Neuronal stem cell (in vitro differentiated cells): ENCODE data around the gene DOCK3.
"Not testable (repeated sequence)": the region's sequence is repeated elsewhere in the genome, so short reads cannot be mapped to it uniquely, and the experiment has no call there.

Experiments used
- DNase-seq: peaks from one replicate; pipeline ENCODE4 v3.0.0-alpha.2; 2013; ENCODE audit warnings: low spot score
- H2AFZ ChIP-seq: one replicate; pipeline ENCODE4 v1.6.1; 2013; ENCODE audit warnings: mild to moderate bottlenecking, low read length, inconsistent platforms
- H2AK5ac ChIP-seq: 2 replicates; pipeline ENCODE4 v1.6.1; 2013; ENCODE audit warnings: low read depth, mild to moderate bottlenecking, inconsistent platforms, low read length, moderate library complexity, mixed read lengths
- H2BK120ac ChIP-seq: 2 replicates; pipeline ENCODE4 v1.6.1; 2013; ENCODE audit warnings: low read depth, mild to moderate bottlenecking, inconsistent platforms, low read length, moderate library complexity, mixed read lengths
- H2BK12ac ChIP-seq: one replicate; pipeline ENCODE4 v1.6.1; 2013; ENCODE audit warnings: low read length, inconsistent platforms
- H2BK15ac ChIP-seq: 2 replicates; pipeline ENCODE4 v1.6.1; 2013; ENCODE audit warnings: mild to moderate bottlenecking, low read length, inconsistent platforms, mixed read lengths
- H2BK5ac ChIP-seq: one replicate; pipeline ENCODE4 v1.6.1; 2013; ENCODE audit warnings: inconsistent platforms, mild to moderate bottlenecking, low read length, moderate library complexity
- H3K14ac ChIP-seq: one replicate; pipeline ENCODE4 v1.6.1; 2013; ENCODE audit warnings: low read length, inconsistent platforms
- H3K18ac ChIP-seq: 2 replicates; pipeline ENCODE4 v1.6.1; 2013; ENCODE audit warnings: low read length, inconsistent platforms
- H3K23ac ChIP-seq: 2 replicates; pipeline ENCODE4 v1.6.1; 2013; ENCODE audit warnings: low read depth, mild to moderate bottlenecking, mixed read lengths, low read length, inconsistent platforms; ENCODE audit not compliant: poor library complexity
- H3K27ac ChIP-seq: replicated peaks from 3 replicates; pipeline ENCODE4 v1.5.1; 2013; ENCODE audit warnings: low read length, inconsistent platforms
- H3K27me3 ChIP-seq, 3 experiments: 2 replicates each; pipeline ENCODE4 v1.6.1; 2013; ENCODE audit warnings: low read length in 3 of 3, mild to moderate bottlenecking in 2 of 3, inconsistent platforms in 1 of 3, low read depth in 1 of 3, mixed read lengths in 1 of 3, moderate library complexity in 1 of 3; ENCODE audit not compliant: control insufficient read depth in 3 of 3, insufficient read depth in 3 of 3
- H3K36me3 ChIP-seq, 2 donors: replicated peaks in 1 of 2; 2 replicates each; pipeline ENCODE4 v1.6.1; 2013; ENCODE audit warnings: low read length in 2 of 2; ENCODE audit not compliant: control insufficient read depth in 2 of 2, insufficient read depth in 2 of 2
- H3K4ac ChIP-seq: 2 replicates; pipeline ENCODE4 v1.6.1; 2013; ENCODE audit warnings: inconsistent platforms, mild to moderate bottlenecking, low read length, moderate library complexity
- H3K4me1 ChIP-seq, 2 donors: 1 replicate in 1 of 2; 2 replicates in 1 of 2; pipeline ENCODE4 v1.6.1; 2013; ENCODE audit warnings: low read length in 2 of 2, low read depth in 1 of 2; ENCODE audit not compliant: control insufficient read depth in 2 of 2, insufficient read depth in 1 of 2
- H3K4me2 ChIP-seq: one replicate; pipeline ENCODE4 v1.6.1; 2013; ENCODE audit warnings: mild to moderate bottlenecking, low read length, inconsistent platforms; ENCODE audit not compliant: insufficient read depth, poor library complexity, severe bottlenecking
- H3K4me3 ChIP-seq, 2 donors: 2 replicates each; pipeline ENCODE4 v1.5.1; 2013; ENCODE audit warnings: low read length in 2 of 2, mild to moderate bottlenecking in 2 of 2, inconsistent platforms in 1 of 2, moderate library complexity in 1 of 2
- H3K79me1 ChIP-seq: one replicate; pipeline ENCODE4 v1.6.1; 2013; ENCODE audit warnings: low read depth, mild to moderate bottlenecking, inconsistent platforms, low read length, moderate library complexity
- H3K9ac ChIP-seq: one replicate; pipeline ENCODE4 v1.6.1; 2013; ENCODE audit warnings: mild to moderate bottlenecking, low read depth, low read length, inconsistent platforms; ENCODE audit not compliant: poor library complexity
- H3K9me3 ChIP-seq, 2 donors: replicated peaks in 1 of 2; 2 replicates each; pipeline versions ENCODE3 to v1.6.1; 2013; ENCODE audit warnings: low read length in 2 of 2, mild to moderate bottlenecking in 2 of 2, inconsistent platforms in 1 of 2, low read depth in 1 of 2, mixed read lengths in 1 of 2, moderate library complexity in 1 of 2; ENCODE audit not compliant: control insufficient read depth in 2 of 2, insufficient read depth in 1 of 2
- H4K8ac ChIP-seq: one replicate; pipeline ENCODE4 v1.6.1; 2013; ENCODE audit warnings: low read depth, mild to moderate bottlenecking, inconsistent platforms, low read length, moderate library complexity
- H4K91ac ChIP-seq: one replicate; pipeline ENCODE4 v1.6.1; 2013; ENCODE audit warnings: low read length, low read depth, mild to moderate bottlenecking, inconsistent platforms; ENCODE audit not compliant: poor library complexity
- WGBS, 2 donors: extraction: QIAGEN DNeasy Blood & Tissue Kit; methylation state at CpG; one replicate each; pipeline ENCODE4 v1.1.7; 2013; ENCODE audit warnings: missing lambda C conversion rate in 2 of 2, mixed read lengths in 1 of 2; ENCODE audit not compliant: insufficient read length in 2 of 2, insufficient replicate concordance in 1 of 2; ENCODE audit errors: extremely low coverage in 2 of 2; 5-methylcytosine and 5-hydroxymethylcytosine counted together

Gene DOCK3

GRCh38 chr3:51387281-51387680 is 712.6 kb downstream of the DOCK3 start:
- not testable (repeated sequence) for H2BK15ac ChIP-seq, H3K4me3 ChIP-seq, H3K23ac ChIP-seq, H2AK5ac ChIP-seq, H2BK12ac ChIP-seq, H3K14ac ChIP-seq, H3K9ac ChIP-seq, H3K27me3 ChIP-seq, H3K18ac ChIP-seq, H2BK120ac ChIP-seq, H3K27ac ChIP-seq, DNase-seq, H2AFZ ChIP-seq, H4K91ac ChIP-seq, H3K4me2 ChIP-seq, H3K79me1 ChIP-seq, H3K9me3 ChIP-seq, H3K4ac ChIP-seq, H4K8ac ChIP-seq, H2BK5ac ChIP-seq
- no CpG with 5 or more reads among the region's 6 CpGs for WGBS, 2 donors
- Histone ChIP-seq H3K4me1 (peaks cover 15 to 24% of the 10 kb centered on the region in 2 donors), H3K36me3 (peaks cover 32 to 53% of the 10 kb centered on the region in 2 donors)

GRCh38 chr3:51388286-51389029 is 713.7 kb downstream of the DOCK3 start:
- H4K8ac ChIP-seq, result no peak overlapping the region
- peaks cover 13 to 14% of the 10 kb centered on the region in 2 donors for H3K9me3 ChIP-seq
- no peaks in the 10 kb centered on the region for H3K27me3 ChIP-seq
- H3K14ac ChIP-seq, result no peak overlapping the region
- peaks cover 16% of the 10 kb centered on the region for H3K79me1 ChIP-seq
- no peak overlapping the region for H2BK120ac ChIP-seq
- H3K9ac ChIP-seq, result peak overlapping the region; percentile 24
- no peak overlapping the region for H3K27ac ChIP-seq
- no peak overlapping the region for H3K4ac ChIP-seq
- H2AFZ ChIP-seq, result no peak overlapping the region
- WGBS, 2 donors, result no CpG with 5 or more reads among the region's 6 CpGs
- H3K4me2 ChIP-seq, result no peak overlapping the region
- H2AK5ac ChIP-seq, result no peak overlapping the region
- peaks cover 44 to 65% of the 10 kb centered on the region in 2 donors for H3K36me3 ChIP-seq
- H3K4me3 ChIP-seq, result no peak overlapping the region
- no peak overlapping the region for H2BK12ac ChIP-seq
- no peak overlapping the region for H3K23ac ChIP-seq
- no peak overlapping the region for H2BK15ac ChIP-seq
- DNase-seq, result no peak
- H2BK5ac ChIP-seq, result no peak overlapping the region
- no peak overlapping the region for H4K91ac ChIP-seq
- no peak overlapping the region for H3K18ac ChIP-seq
- peaks cover 15 to 27% of the 10 kb centered on the region in 2 donors for H3K4me1 ChIP-seq

- Histone ChIP-seq H3K4ac (no peak overlapping the region), H3K36me3 (peaks cover 53 to 76% of the 10 kb centered on the region in 2 donors), H3K4me2 (no peak overlapping the region), H4K91ac (no peak overlapping the region), H3K9ac (no peak overlapping the region), H4K8ac (no peak overlapping the region), H2BK12ac (no peak overlapping the region), H3K27me3 (no peaks in the 10 kb centered on the region), H2BK120ac (no peak overlapping the region), H3K23ac (no peak overlapping the region), H3K9me3 (peaks cover 15 to 25% of the 10 kb centered on the region in 2 donors), H3K14ac (no peak overlapping the region), H2AK5ac (no peak overlapping the region), H3K79me1 (peaks cover 19% of the 10 kb centered on the region), H3K27ac (no peak overlapping the region), H2BK15ac (no peak overlapping the region), H2BK5ac (no peak overlapping the region), H3K4me3 (no peak overlapping the region), H2AFZ (no peak overlapping the region), H3K4me1 (peaks cover 15 to 30% of the 10 kb centered on the region in 2 donors), H3K18ac (no peak overlapping the region)
- no CpG with 5 or more reads among the region's 6 CpGs for WGBS, 2 donors
- DNase-seq, result no peak
Measured at GRCh38 chr3:51389423-51390183, 714.9 kb downstream of the DOCK3 start.
